PC-9 (cell line): ENCODE results near the gene GLT8D2. TPM values are rescaled to one million over a fixed set of nuclear protein-coding genes. Genes with fewer than 3 reads are reported as not detected.

Experiments
- BruUV-seq: library from RNA; stranded (reverse); fragments of 400-500 nt; replicated peaks from 2 replicates; lab custom pipeline; 2021; lab: Mats Ljungman, UMichigan
- CTCF ChIA-PET: fragments of 300-600 bp; sonication (Branson Sonifier 250); formaldehyde crosslinking; loops from one replicate; lab custom pipeline; 2022; ENCODE audit warnings: antibody characterized with exemption; lab: Charles Lee
- POLR2A ChIA-PET: fragments of 300-600 bp; sonication (Branson Sonifier 250); formaldehyde crosslinking; loops from one replicate; lab custom pipeline; 2022; ENCODE audit warnings: antibody characterized with exemption; ENCODE audit not compliant: unreplicated experiment; lab: Charles Lee
- DNase-seq, 2 experiments: peaks; one replicate each; pipeline versions ENCODE4 v3.0.0 to v3.0.0-alpha.2; 2015 to 2022; ENCODE audit warnings: mixed read lengths in 1 of 2
- H2AFZ ChIP-seq: fragments of 200-600 bp; sonication (generic); 2 replicates; pipeline ENCODE4 v1.8.1; 2017; ENCODE audit warnings: antibody characterized with exemption
- H3F3A ChIP-seq: fragments of 200-600 bp; sonication (generic); 2 replicates; pipeline ENCODE4 v1.8.1; 2017; ENCODE audit warnings: antibody characterized with exemption, mild to moderate bottlenecking, low read depth; ENCODE audit not compliant: insufficient read depth
- H3K27ac ChIP-seq: fragments of 200-600 bp; sonication (generic); 2 replicates; pipeline ENCODE4 v1.6.1; 2016; ENCODE audit warnings: mixed run types
- H3K27me3 ChIP-seq: fragments of 200-600 bp; sonication (generic); 2 replicates; pipeline ENCODE4 v1.6.1; 2016; ENCODE audit warnings: low read depth, mixed run types; ENCODE audit not compliant: insufficient read depth
- H3K36me3 ChIP-seq: fragments of 200-600 bp; sonication (generic); 2 replicates; pipeline ENCODE4 v1.6.1; 2016; ENCODE audit warnings: low read depth, mixed run types
- H3K4me1 ChIP-seq: fragments of 200-600 bp; sonication (generic); replicated peaks from 2 replicates; pipeline ENCODE4 v1.6.1; 2016; ENCODE audit warnings: mixed run types; ENCODE audit not compliant: insufficient read depth
- H3K4me2 ChIP-seq: fragments of 200-600 bp; sonication (generic); 2 replicates; pipeline ENCODE4 v1.6.1; 2017; ENCODE audit warnings: mixed run types
- H3K4me3 ChIP-seq: fragments of 200-600 bp; sonication (generic); 2 replicates; pipeline ENCODE4 v1.6.1; 2016; ENCODE audit warnings: mixed run types
- H3K79me2 ChIP-seq: fragments of 200-600 bp; sonication (generic); 2 replicates; pipeline ENCODE4 v1.6.1; 2017; ENCODE audit warnings: low read depth, mixed run types
- H3K9me2 ChIP-seq: fragments of 200-600 bp; sonication (generic); 2 replicates; pipeline ENCODE4 v1.8.1; 2017; ENCODE audit warnings: mild to moderate bottlenecking; ENCODE audit not compliant: insufficient read depth
- H3K9me3 ChIP-seq: fragments of 200-600 bp; sonication (generic); 2 replicates; pipeline ENCODE4 v1.8.1; 2016; ENCODE audit warnings: low read depth; ENCODE audit not compliant: insufficient read depth
- H4K20me1 ChIP-seq: fragments of 200-600 bp; sonication (generic); 2 replicates; pipeline ENCODE4 v1.8.1; 2017; ENCODE audit not compliant: insufficient read depth
- CTCF ChIP-seq: fragments of 200-600 bp; sonication (generic); conservative IDR thresholded peaks from 2 replicates; pipeline ENCODE4 v1.6.1; 2017; ENCODE audit warnings: mixed run types, antibody characterized with exemption, mild to moderate bottlenecking, moderate library complexity
- EZH2 ChIP-seq: fragments of 200-600 bp; sonication (generic); IDR thresholded peaks from 2 replicates; pipeline ENCODE4 v1.8.0; 2017; ENCODE audit warnings: antibody characterized with exemption, low read depth
- intact Hi-C: fragments of 100-400 bp; cut with micrococcal nuclease; formaldehyde crosslinking; loops from one replicate; pipeline ENCODE4 v1.10.0; 2022; ENCODE audit not compliant: unreplicated experiment
- total RNA-seq: library from RNA; stranded (reverse); gene quantifications from 2 replicates; pipeline ENCODE4 v1.2.3, GENCODE V29; 2021

The GLT8D2 gene
- total RNA-seq, 1 experiment from 2014 or later = 0.31 TPM

- no peak for DNase-seq
- ChIA-PET POLR2A (interaction anchor here (0.6 kb wide), 1 partner anchor 77 kb away, joined by 3 read pairs; no protein-coding TSS in a partner anchor), CTCF (no interaction called here)
- BruUV-seq = no TSS peak
- no peak overlapping the region for H3K4me3 ChIP-seq
- peaks cover 20% of the 10 kb centered on the region for H3K4me1 ChIP-seq
- no peak overlapping the region for H3K27ac ChIP-seq
- peaks cover 32% of the 10 kb centered on the region for H3K79me2 ChIP-seq
- H3K4me2 ChIP-seq = no peak overlapping the region
- H3F3A ChIP-seq = peaks cover 12% of the 10 kb centered on the region
- no peaks in the 10 kb centered on the region for H3K9me2 ChIP-seq
- intact Hi-C loops = no loop called here
- H4K20me1 ChIP-seq = no peaks in the 10 kb centered on the region
- no peak overlapping the region for H2AFZ ChIP-seq
- H3K27me3 ChIP-seq = no peaks in the 10 kb centered on the region
- no peaks in the 10 kb centered on the region for H3K9me3 ChIP-seq
- TF ChIP-seq EZH2 = no peak
- no peak for TF ChIP-seq CTCF
- no peaks in the 10 kb centered on the region for H3K36me3 ChIP-seq
Measured at GRCh38 chr12:103960616-103961227, 89.3 kb downstream of the GLT8D2 start.

- Histone ChIP-seq H3K36me3 (0 out of 2 replicates have a peak, but pooled peaks cover 4% of the 10 kb centered on the region), H3K4me3 (no peak overlapping the region), H3K79me2 (peaks cover 33% of the 10 kb centered on the region), H3K27me3 (no peaks in the 10 kb centered on the region), H3K9me3 (no peaks in the 10 kb centered on the region), H2AFZ (no peak overlapping the region; the same call in 1 of the 2 replicates), H4K20me1 (no peaks in the 10 kb centered on the region), H3K9me2 (no peaks in the 10 kb centered on the region), H3K27ac (no peak overlapping the region), H3F3A (peaks cover 12% of the 10 kb centered on the region), H3K4me1 (peaks cover 22% of the 10 kb centered on the region), H3K4me2 (peak overlapping the region; percentile 48; the same call in 1 of the 2 replicates)
- POLR2A ChIA-PET = no interaction called here
- DNase-seq = no peak
- intact Hi-C loops = no loop called here
- no peak for TF ChIP-seq CTCF
- TF ChIP-seq EZH2 = no peak
- no TSS peak for BruUV-seq
- CTCF ChIA-PET = no interaction called here
Measured at GRCh38 chr12:103958621-103959020, 91.4 kb downstream of the GLT8D2 start.

- Histone ChIP-seq H3K36me3 (0 out of 2 replicates have a peak, but pooled peaks cover 10% of the 10 kb centered on the region), H4K20me1 (no peaks in the 10 kb centered on the region), H3K4me2 (peak overlapping the region; percentile 86), H3K9me2 (no peaks in the 10 kb centered on the region), H3K9me3 (no peaks in the 10 kb centered on the region), H3K27ac (peak overlapping the region; percentile 75; the same call in 1 of the 2 replicates), H3F3A (peaks cover 12% of the 10 kb centered on the region), H3K79me2 (peaks cover 34% of the 10 kb centered on the region), H3K27me3 (no peaks in the 10 kb centered on the region), H3K4me3 (peak overlapping the region; percentile 97; the same call in 1 of the 2 replicates), H2AFZ (no peak overlapping the region; the same call in 1 of the 2 replicates), H3K4me1 (peaks cover 22% of the 10 kb centered on the region)
- POLR2A ChIA-PET = interaction anchor here (0.6 kb wide), 1 partner anchor 170 kb away, joined by 3 read pairs; no protein-coding TSS in a partner anchor
- CTCF ChIA-PET = no interaction called here
- BruUV-seq = no TSS peak
- DNase-seq = no peak
- intact Hi-C loops = loop anchor here (1.0 kb wide), 1 partner anchor 7 kb away; the partner anchor contains the start of gene TDG
- TF ChIP-seq EZH2 (no peak), CTCF (no peak)
Measured at GRCh38 chr12:103957865-103958388, 92.1 kb downstream of the GLT8D2 start.
